ENCODE data around the gene GSTT4.

DNA sequence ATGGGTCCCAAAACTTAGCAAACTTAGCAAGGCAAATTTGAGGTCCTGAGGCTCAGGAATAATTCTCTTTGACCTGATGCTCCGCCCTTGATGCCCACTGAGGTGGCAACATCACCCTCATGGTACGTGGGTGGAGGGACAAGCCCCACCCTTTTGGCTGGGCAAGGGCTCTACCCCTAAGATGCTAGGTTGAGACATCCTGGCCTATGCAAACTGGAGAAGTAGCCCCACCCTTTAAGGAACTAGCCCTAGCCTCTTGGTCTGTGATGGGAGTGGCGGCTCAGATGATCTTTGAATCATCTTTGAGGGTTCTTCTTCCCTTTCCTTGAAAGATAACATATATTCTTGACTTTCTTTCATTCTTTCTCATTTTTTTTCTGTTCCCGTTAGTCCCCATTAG, 38.7 kb upstream of the GSTT4 start:
- TF ChIP-seq, protein P1, sequence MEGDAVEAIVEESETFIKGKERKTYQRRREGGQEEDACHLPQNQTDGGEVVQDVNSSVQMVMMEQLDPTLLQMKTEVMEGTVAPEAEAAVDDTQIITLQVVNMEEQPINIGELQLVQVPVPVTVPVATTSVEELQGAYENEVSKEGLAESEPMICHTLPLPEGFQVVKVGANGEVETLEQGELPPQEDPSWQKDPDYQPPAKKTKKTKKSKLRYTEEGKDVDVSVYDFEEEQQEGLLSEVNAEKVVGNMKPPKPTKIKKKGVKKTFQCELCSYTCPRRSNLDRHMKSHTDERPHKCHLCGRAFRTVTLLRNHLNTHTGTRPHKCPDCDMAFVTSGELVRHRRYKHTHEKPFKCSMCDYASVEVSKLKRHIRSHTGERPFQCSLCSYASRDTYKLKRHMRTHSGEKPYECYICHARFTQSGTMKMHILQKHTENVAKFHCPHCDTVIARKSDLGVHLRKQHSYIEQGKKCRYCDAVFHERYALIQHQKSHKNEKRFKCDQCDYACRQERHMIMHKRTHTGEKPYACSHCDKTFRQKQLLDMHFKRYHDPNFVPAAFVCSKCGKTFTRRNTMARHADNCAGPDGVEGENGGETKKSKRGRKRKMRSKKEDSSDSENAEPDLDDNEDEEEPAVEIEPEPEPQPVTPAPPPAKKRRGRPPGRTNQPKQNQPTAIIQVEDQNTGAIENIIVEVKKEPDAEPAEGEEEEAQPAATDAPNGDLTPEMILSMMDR (IDR thresholded peaks at IDR 0.05): no peak
- no peak for TF ChIP-seq EZH2 (IDR thresholded peaks at IDR 0.05)
- no peak for TF ChIP-seq EZH2phosphoT487 (IDR thresholded peaks at IDR 0.05)
